Caco-2 (cell line): ENCODE results near the gene CTXND1. TPM values are rescaled to one million over a fixed set of nuclear protein-coding genes. Genes with fewer than 3 reads are reported as not detected.

Experiments used
- BruUV-seq: library from RNA; stranded (reverse); fragments of 400-500 nt; replicated peaks from 2 replicates; lab custom pipeline; 2021; lab: Mats Ljungman, UMichigan
- CTCF ChIA-PET: fragments of 300-600 bp; sonication (Branson Sonifier 250); formaldehyde crosslinking; loops from one replicate; lab custom pipeline; 2022; ENCODE audit warnings: antibody characterized with exemption; lab: Charles Lee
- POLR2A ChIA-PET: fragments of 300-600 bp; sonication (Branson Sonifier 250); formaldehyde crosslinking; loops from one replicate; lab custom pipeline; 2022; ENCODE audit warnings: antibody characterized with exemption; lab: Charles Lee
- DNase-seq, 2 experiments: peaks; one replicate each; pipeline versions ENCODE4 v3.0.0 to v3.0.0-alpha.2; 2020 to 2022
- H3K27me3 ChIP-seq: replicated peaks from 2 replicates; pipeline ENCODE4 v1.6.0; 2011; ENCODE audit warnings: low read length; ENCODE audit not compliant: control insufficient read depth, insufficient read depth
- H3K36me3 ChIP-seq: 2 replicates; pipeline ENCODE4 v1.5.1; 2011; ENCODE audit warnings: low read length; ENCODE audit not compliant: control insufficient read depth, insufficient read depth
- H3K4me1 ChIP-seq: fragments of 250-450 bp; sonication (Bioruptor Pico); 2 replicates; pipeline ENCODE4 v1.5.1; 2020; ENCODE audit warnings: mild to moderate bottlenecking
- H3K4me3 ChIP-seq: 2 replicates; pipeline ENCODE4 v1.5.1; 2011; ENCODE audit warnings: low read depth, mild to moderate bottlenecking, control low read depth, low read length
- H3K9me3 ChIP-seq: fragments of 250-450 bp; sonication (Bioruptor Pico); 2 replicates; pipeline ENCODE4 v1.5.1; 2020; ENCODE audit warnings: mild to moderate bottlenecking, moderate library complexity
- H3K27ac Mint-ChIP-seq: one replicate; pipeline ENCODE4 v1.8.0; 2022; ENCODE audit warnings: mixed read lengths; ENCODE audit not compliant: unreplicated experiment
- H3K27me3 Mint-ChIP-seq: one replicate; pipeline ENCODE4 v1.8.0; 2022; ENCODE audit warnings: mixed read lengths; ENCODE audit not compliant: insufficient read depth, unreplicated experiment
- H3K36me3 Mint-ChIP-seq: one replicate; pipeline ENCODE4 v1.8.0; 2022; ENCODE audit warnings: mild to moderate bottlenecking, mixed read lengths; ENCODE audit not compliant: insufficient read depth, unreplicated experiment
- H3K4me1 Mint-ChIP-seq: one replicate; pipeline ENCODE4 v1.8.0; 2022; ENCODE audit warnings: low read depth, mixed read lengths; ENCODE audit not compliant: unreplicated experiment
- H3K4me3 Mint-ChIP-seq: one replicate; pipeline ENCODE4 v1.8.0; 2022; ENCODE audit warnings: mild to moderate bottlenecking, moderate library complexity, mixed read lengths; ENCODE audit not compliant: unreplicated experiment
- H3K9me3 Mint-ChIP-seq: one replicate; pipeline ENCODE4 v1.8.0; 2022; ENCODE audit warnings: mixed read lengths; ENCODE audit not compliant: unreplicated experiment
- CTCF ChIP-seq, 2 experiments: fragments of 200-600 bp in 1 of 2; IDR thresholded peaks; 1 replicate in 1 of 2; 2 replicates in 1 of 2; pipeline versions ENCODE4 v1.5.1 to v1.8.0; 2011 to 2022; ENCODE audit warnings: antibody characterized with exemption in 1 of 2, control low read depth in 1 of 2, inconsistent platforms in 1 of 2, low read depth in 1 of 2, low read length in 1 of 2, mild to moderate bottlenecking in 1 of 2, moderate library complexity in 1 of 2; ENCODE audit not compliant: insufficient read depth in 1 of 2, severe bottlenecking in 1 of 2, unreplicated experiment in 1 of 2
- intact Hi-C: fragments of 100-400 bp; cut with micrococcal nuclease; formaldehyde crosslinking; loops from one replicate; pipeline ENCODE4 v1.10.0; 2022; ENCODE audit not compliant: unreplicated experiment
- total RNA-seq: library from RNA; stranded (reverse); gene quantifications from 2 replicates; pipeline ENCODE4 v1.2.3, GENCODE V29; 2022

The CTXND1 gene
- total RNA-seq, 1 experiment from 2014 or later, result 0.05 TPM

GRCh38 chr15:80274996-80275395 lies 23.0 kb upstream of the CTXND1 start:
- TF ChIP-seq CTCF (IDR thresholded peaks at IDR 0.05; ENCODE audit: insufficient read depth in 1 of 2, low read depth in 1 of 2, low read length in 1 of 2, severe bottlenecking in 1 of 2, unreplicated experiment in 1 of 2), result no peak
- POLR2A ChIA-PET, result no interaction called here

GRCh38 chr15:80274554-80274953 lies 22.5 kb upstream of the CTXND1 start:
- peaks cover 9% of the 10 kb centered on the region for H3K27me3 Mint-ChIP-seq
- no peak overlapping the region for H3K4me3 ChIP-seq
- H3K27ac Mint-ChIP-seq, result no peak overlapping the region
- BruUV-seq, result no TSS peak
- no peaks in the 10 kb centered on the region for H3K27me3 ChIP-seq
- no peak for TF ChIP-seq CTCF (IDR thresholded peaks at IDR 0.05; ENCODE audit: insufficient read depth in 1 of 2, low read depth in 1 of 2, low read length in 1 of 2, severe bottlenecking in 1 of 2, unreplicated experiment in 1 of 2)
- H3K4me1 Mint-ChIP-seq, result no peaks in the 10 kb centered on the region
- H3K9me3 ChIP-seq, result no peaks in the 10 kb centered on the region
- CTCF ChIA-PET, result interaction anchor here (0.7 kb wide), 1 partner anchor 16 kb away, joined by 3 read pairs; no protein-coding TSS in a partner anchor
- no peak overlapping the region for H3K4me3 Mint-ChIP-seq
- H3K36me3 ChIP-seq, result no peaks in the 10 kb centered on the region
- intact Hi-C loops, result no loop called here
- DNase-seq, result no peak
- H3K36me3 Mint-ChIP-seq, result no peaks in the 10 kb centered on the region
- POLR2A ChIA-PET, result no interaction called here
- no peaks in the 10 kb centered on the region for H3K4me1 ChIP-seq
- no peaks in the 10 kb centered on the region for H3K9me3 Mint-ChIP-seq

More at GRCh38 chr15:80274996-80275395, 23.0 kb upstream of the CTXND1 start:
- Mint-ChIP-seq H3K4me1 (no peaks in the 10 kb centered on the region), H3K27me3 (peaks cover 9% of the 10 kb centered on the region), H3K27ac (no peak overlapping the region), H3K4me3 (no peak overlapping the region), H3K9me3 (no peaks in the 10 kb centered on the region), H3K36me3 (no peaks in the 10 kb centered on the region)
- H3K27me3 ChIP-seq, result no peaks in the 10 kb centered on the region
- no peak for DNase-seq
- intact Hi-C loops, result no loop called here
- CTCF ChIA-PET, result interaction anchor here (0.7 kb wide), 1 partner anchor 16 kb away, joined by 3 read pairs; no protein-coding TSS in a partner anchor
- no peaks in the 10 kb centered on the region for H3K4me1 ChIP-seq
- no TSS peak for BruUV-seq
- H3K4me3 ChIP-seq, result no peak overlapping the region
- H3K9me3 ChIP-seq, result no peaks in the 10 kb centered on the region
- H3K36me3 ChIP-seq, result no peaks in the 10 kb centered on the region

DNA sequence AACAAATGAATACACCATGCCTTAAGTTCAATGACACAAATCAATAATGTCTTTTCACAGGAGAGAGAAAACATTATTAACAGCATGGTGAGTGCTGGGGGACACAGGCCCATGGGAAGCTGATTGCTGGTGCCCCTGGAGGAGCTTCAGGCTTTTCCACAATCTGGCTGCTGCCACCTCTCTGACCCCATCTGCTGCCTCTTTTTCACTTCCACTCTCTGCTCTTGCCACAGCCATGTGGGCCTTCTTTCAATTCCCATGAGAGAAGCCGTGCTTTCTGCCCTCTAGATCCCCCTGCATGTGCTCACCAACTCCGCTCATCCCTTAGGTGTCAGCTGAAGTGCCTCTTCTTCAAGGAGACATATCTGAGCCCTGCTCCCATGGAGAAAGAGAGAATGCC lies 21.0 kb upstream of the CTXND1 start:
- no peaks in the 10 kb centered on the region for H3K9me3 Mint-ChIP-seq
- H3K36me3 ChIP-seq, result no peaks in the 10 kb centered on the region
- H3K4me1 Mint-ChIP-seq, result no peaks in the 10 kb centered on the region
- TF ChIP-seq CTCF (IDR thresholded peaks at IDR 0.05; ENCODE audit: insufficient read depth in 1 of 2, low read depth in 1 of 2, low read length in 1 of 2, severe bottlenecking in 1 of 2, unreplicated experiment in 1 of 2), result no peak
- no peak overlapping the region for H3K4me3 Mint-ChIP-seq
- H3K36me3 Mint-ChIP-seq, result no peaks in the 10 kb centered on the region
- H3K27me3 Mint-ChIP-seq, result peaks cover 18% of the 10 kb centered on the region
- no peaks in the 10 kb centered on the region for H3K4me1 ChIP-seq
- no peaks in the 10 kb centered on the region for H3K9me3 ChIP-seq
- H3K27me3 ChIP-seq, result no peaks in the 10 kb centered on the region; the same call in 1 of the 2 replicates
- no peak overlapping the region for H3K4me3 ChIP-seq
- no peak overlapping the region for H3K27ac Mint-ChIP-seq
- ChIA-PET POLR2A (no interaction called here), CTCF (interaction anchor here (0.5 kb wide), 1 partner anchor 271 kb away, joined by 8 read pairs; no protein-coding TSS in a partner anchor)
- intact Hi-C loops, result no loop called here
- no TSS peak for BruUV-seq
- DNase-seq, result no peak
